SK-N-SH (cell line): ENCODE measurements around the gene MT1X. TPM values are rescaled to one million over a fixed set of nuclear protein-coding genes. Genes with fewer than 3 reads are reported as not detected.
"Not testable (repeated sequence)": the region's sequence is repeated elsewhere in the genome, so short reads cannot be mapped to it uniquely, and the experiment has no call there.

Experiments
- CTCF ChIA-PET: fragments of 300-600, 350-600 bp; formaldehyde crosslinking; extraction: SDS; loops from one replicate; lab custom pipeline; 2021; lab: Yijun Ruan, JAX
- POLR2A ChIA-PET: fragments of 350-600 bp; sonication (Branson Sonifier 250); formaldehyde crosslinking; extraction: SDS; loops from one replicate; lab custom pipeline; 2020; ENCODE audit warnings: antibody characterized with exemption, inconsistent platforms; lab: Yijun Ruan, JAX
- DNase-seq: peaks from one replicate; pipeline ENCODE4 v3.0.0; 2012
- H2AFZ ChIP-seq: fragments of 200-600 bp; sonication (generic); 2 replicates; pipeline ENCODE4 v1.8.1; 2016; ENCODE audit warnings: antibody characterized with exemption, mild to moderate bottlenecking, low read depth
- H3F3A ChIP-seq: fragments of 200-600 bp; sonication (generic); replicated peaks from 2 replicates; pipeline ENCODE3; 2016; ENCODE audit warnings: antibody characterized with exemption, mild to moderate bottlenecking; ENCODE audit not compliant: insufficient read depth
- H3K27ac ChIP-seq, 2 experiments: fragments of 200-500 bp in 1 of 2; fragments of 200-600 bp in 1 of 2; sonication (Bioruptor generic) in 1 of 2; sonication (generic), shearing (Covaris generic) in 1 of 2; 2 replicates each; pipeline versions ENCODE4 v1.5.1 to v1.6.1; 2014 to 2016; ENCODE audit warnings: low read depth in 2 of 2, inconsistent platforms in 1 of 2, low read length in 1 of 2, mild to moderate bottlenecking in 1 of 2, mixed read lengths in 1 of 2
- H3K27me3 ChIP-seq: fragments of 200-600 bp; sonication (generic), shearing (Covaris generic); 2 replicates; pipeline ENCODE4 v1.6.1; 2016; ENCODE audit warnings: mixed run types; ENCODE audit not compliant: insufficient read depth
- H3K36me3 ChIP-seq, 2 experiments: fragments of 200-500 bp in 1 of 2; fragments of 200-600 bp in 1 of 2; sonication (Bioruptor generic) in 1 of 2; sonication (generic) in 1 of 2; replicated peaks in 1 of 2; 2 replicates each; pipeline versions ENCODE3 to v1.5.1; 2014 to 2016; ENCODE audit warnings: low read length in 1 of 2, mild to moderate bottlenecking in 1 of 2; ENCODE audit not compliant: insufficient read depth in 2 of 2, control insufficient read depth in 1 of 2
- H3K4me1 ChIP-seq, 2 experiments: fragments of 200-500 bp in 1 of 2; fragments of 200-600 bp in 1 of 2; sonication (Bioruptor generic) in 1 of 2; sonication (generic), shearing (Covaris generic) in 1 of 2; 2 replicates each; pipeline versions ENCODE4 v1.5.1 to v1.6.1; 2014 to 2016; ENCODE audit warnings: low read depth in 1 of 2, low read length in 1 of 2, mixed run types in 1 of 2; ENCODE audit not compliant: insufficient read depth in 2 of 2, control insufficient read depth in 1 of 2
- H3K4me2 ChIP-seq: fragments of 200-600 bp; sonication (generic), shearing (Covaris generic); 2 replicates; pipeline ENCODE4 v1.6.1; 2017; ENCODE audit warnings: mixed run types
- H3K4me3 ChIP-seq, 2 experiments: fragments of 200-500 bp in 1 of 2; fragments of 200-600 bp in 1 of 2; sonication (Bioruptor generic) in 1 of 2; sonication (generic), shearing (Covaris generic) in 1 of 2; 2 replicates each; pipeline versions ENCODE4 v1.5.1 to v1.8.1; 2014 to 2016; ENCODE audit warnings: low read depth in 2 of 2, inconsistent platforms in 1 of 2, low read length in 1 of 2, mild to moderate bottlenecking in 1 of 2, mixed read lengths in 1 of 2, moderate library complexity in 1 of 2
- H3K79me2 ChIP-seq: fragments of 200-600 bp; sonication (generic); 2 replicates; pipeline ENCODE4 v1.8.1; 2017; ENCODE audit warnings: mild to moderate bottlenecking; ENCODE audit not compliant: insufficient read depth
- H3K9ac ChIP-seq: fragments of 200-600 bp; sonication (generic); 2 replicates; pipeline ENCODE4 v1.6.1; 2017; ENCODE audit warnings: mixed run types
- H3K9me2 ChIP-seq: fragments of 200-600 bp; sonication (generic); 2 replicates; pipeline ENCODE4 v1.6.1; 2017; ENCODE audit warnings: mixed run types
- H3K9me3 ChIP-seq: fragments of 200-600 bp; sonication (generic); 2 replicates; pipeline ENCODE4 v1.6.1; 2017; ENCODE audit warnings: mixed run types, mild to moderate bottlenecking, moderate library complexity
- H4K20me1 ChIP-seq: fragments of 200-600 bp; sonication (generic); 2 replicates; pipeline ENCODE4 v1.6.1; 2017; ENCODE audit warnings: mild to moderate bottlenecking, mixed run types; ENCODE audit not compliant: insufficient read depth
- CHD2 ChIP-seq: fragments of 150-350 bp; IDR thresholded peaks from 2 replicates; pipeline ENCODE4 v1.6.1; 2018; ENCODE audit warnings: low read length; ENCODE audit not compliant: partially characterized antibody
- ELF1 ChIP-seq: IDR thresholded peaks from 2 replicates; pipeline ENCODE4 v1.4.0; 2012
- FOXJ3 ChIP-seq: sonication (generic); formaldehyde crosslinking; IDR thresholded peaks from 2 replicates; pipeline ENCODE4 v1.5.1; 2020; ENCODE audit warnings: mild to moderate bottlenecking, missing genetic modification reagents
- FOXM1 ChIP-seq: IDR thresholded peaks from 2 replicates; pipeline ENCODE4 v1.4.0; 2012; ENCODE audit warnings: low read depth, mild to moderate bottlenecking
- GABPA ChIP-seq: IDR thresholded peaks from 2 replicates; pipeline ENCODE4 v1.4.0; 2012; ENCODE audit warnings: low read depth, mild to moderate bottlenecking
- GATA2 ChIP-seq: sonication (generic); formaldehyde crosslinking; IDR thresholded peaks from 2 replicates; pipeline ENCODE4 v1.5.0; 2020; ENCODE audit warnings: mild to moderate bottlenecking, missing genetic modification reagents
- NRF1 ChIP-seq: IDR thresholded peaks from 2 replicates; pipeline ENCODE4 v1.6.1; 2012; ENCODE audit warnings: low read depth, mild to moderate bottlenecking, low read length
- RAD21 ChIP-seq: IDR thresholded peaks from 2 replicates; pipeline ENCODE4 v1.6.1; 2012; ENCODE audit warnings: mild to moderate bottlenecking, low read length
- RFX5 ChIP-seq: IDR thresholded peaks from 2 replicates; pipeline ENCODE4 v1.6.1; 2012; ENCODE audit warnings: mild to moderate bottlenecking, improper control_type of control experiment, low read length
- WGBS: methylation state at CpG from one replicate; pipeline ENCODE4 v1.1.6; 2017; ENCODE audit warnings: low lambda C conversion rate; 5-methylcytosine and 5-hydroxymethylcytosine counted together
- polyA plus RNA-seq, 3 experiments: library from polyadenylated mRNA; depleted of rRNA; stranded (reverse); fragments of >200 nt; gene quantifications; 2 replicates each; pipeline ENCODE4 v1.2.3, GENCODE V29; 2012
- TF ChIP-seq, protein P1 (sequence below): IDR thresholded peaks from 2 replicates; pipeline ENCODE4 v1.4.0; 2012; ENCODE audit warnings: low read depth

Gene MT1X
- polyA plus RNA-seq, 1 of the 3 experiments (the other 2 are of a cell fraction), result 213 TPM

- POLR2A ChIA-PET, result no interaction called here
Observed at GRCh38 chr16:56662357-56663354, 19.6 kb upstream of the MT1X start.

DNA sequence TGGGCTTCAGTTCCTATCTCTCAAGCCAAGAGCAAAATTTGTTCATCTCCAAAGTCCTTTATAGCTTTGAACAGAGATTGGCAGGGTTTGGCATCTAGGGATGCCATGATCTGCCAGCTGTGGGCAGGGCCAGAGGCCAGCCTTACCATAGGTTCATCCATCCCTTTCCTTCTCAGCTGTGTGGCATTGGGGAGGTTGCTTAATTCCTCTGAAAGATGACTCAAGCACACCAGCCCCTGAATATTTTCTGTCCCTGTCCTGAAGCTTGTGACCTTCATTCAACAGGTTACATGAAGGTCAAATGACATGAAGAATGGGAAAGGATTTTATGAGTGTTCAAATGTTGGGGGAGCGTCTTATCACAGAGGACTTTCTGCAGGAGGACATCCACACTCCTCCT, 17.8 kb upstream of the MT1X start:
- Histone ChIP-seq H3K4me3 (no peak overlapping the region), H4K20me1 (no peaks in the 10 kb centered on the region), H3K79me2 (no peaks in the 10 kb centered on the region), H3K9ac (no peak overlapping the region), H3K27me3 (peaks cover 40% of the 10 kb centered on the region), H3K4me1 (no peaks in the 10 kb centered on the region; a peak in 1 of 4 replicates), H3K9me3 (no peaks in the 10 kb centered on the region), H3K36me3 (no peaks in the 10 kb centered on the region), H3K9me2 (no peaks in the 10 kb centered on the region), H2AFZ (no peak overlapping the region), H3F3A (no peaks in the 10 kb centered on the region), H3K4me2 (no peak overlapping the region), H3K27ac (no peak overlapping the region)
- DNase-seq, result no peak
- 88% methylated on average over 1 of the region's 1 CpG for WGBS
- POLR2A ChIA-PET, result no interaction called here
- TF ChIP-seq FOXJ3 (CRISPR knock-in tag), result no peak
- TF ChIP-seq GABPA, result no peak
- TF ChIP-seq, protein P1, sequence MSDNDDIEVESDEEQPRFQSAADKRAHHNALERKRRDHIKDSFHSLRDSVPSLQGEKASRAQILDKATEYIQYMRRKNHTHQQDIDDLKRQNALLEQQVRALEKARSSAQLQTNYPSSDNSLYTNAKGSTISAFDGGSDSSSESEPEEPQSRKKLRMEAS, result no peak
- CTCF ChIA-PET, result interaction anchor here (2.2 kb wide), 1 partner anchor 64 kb away, joined by 5 read pairs; no protein-coding TSS in a partner anchor

More at GRCh38 chr16:56662357-56663354, 19.6 kb upstream of the MT1X start:
- no peak overlapping the region for H3K4me3 ChIP-seq
- no peaks in the 10 kb centered on the region for H4K20me1 ChIP-seq
- no peak for DNase-seq
- peaks cover 29% of the 10 kb centered on the region; the same call in 1 of the 2 replicates for H3K27me3 ChIP-seq
- WGBS, result 67% methylated on average over 36 of the region's 48 CpGs
- no peak overlapping the region for H3K4me2 ChIP-seq
- H3K9ac ChIP-seq, result no peak overlapping the region
- no peaks in the 10 kb centered on the region for H3K9me3 ChIP-seq
- no peak overlapping the region for H2AFZ ChIP-seq
- H3K9me2 ChIP-seq, result no peaks in the 10 kb centered on the region
- no peak overlapping the region for H3K27ac ChIP-seq
- no peaks in the 10 kb centered on the region for H3F3A ChIP-seq
- H3K79me2 ChIP-seq, result no peaks in the 10 kb centered on the region
- no peaks in the 10 kb centered on the region for H3K36me3 ChIP-seq
- H3K4me1 ChIP-seq, result peaks cover 0 to 6% of the 10 kb centered on the region in 2 experiments; a peak in 1 of 4 replicates
- TF ChIP-seq, protein P1, result no peak
- TF ChIP-seq RFX5 (no peak), ELF1 (no peak), GATA2 (CRISPR knock-in tag) (no peak), FOXM1 (no peak), NRF1 (no peak), RAD21 (no peak), CHD2 (no peak)
- TF ChIP-seq, all 33 proteins: peak for 0
- CTCF ChIA-PET, result interaction anchor here (2.2 kb wide), 1 partner anchor 62 kb away, joined by 5 read pairs; no protein-coding TSS in a partner anchor

- CTCF ChIA-PET, result not testable (repeated sequence)
Observed at GRCh38 chr16:56665286-56666261, 16.7 kb upstream of the MT1X start.

More at GRCh38 chr16:56665286-56666261, 16.7 kb upstream of the MT1X start:
- H3K9me3 ChIP-seq, H2AFZ ChIP-seq, POLR2A ChIA-PET, H3K36me3 ChIP-seq, H3K9ac ChIP-seq, DNase-seq, H3K79me2 ChIP-seq, H3K27ac ChIP-seq, H3K4me1 ChIP-seq, H3K4me3 ChIP-seq, H3K4me2 ChIP-seq, H4K20me1 ChIP-seq, H3F3A ChIP-seq, H3K9me2 ChIP-seq: not testable (repeated sequence)
- peaks cover 50% of the 10 kb centered on the region for H3K27me3 ChIP-seq
- WGBS, result 71% methylated on average over 6 of the region's 8 CpGs
